ENCODE data around the gene SPI1. TPM values are rescaled to one million over a fixed set of nuclear protein-coding genes. Genes with fewer than 3 reads are reported as not detected.
A peak's percentile ranks its signal among the peaks of the same experiment; 100 is the strongest.

Gene SPI1
- total and polyA plus RNA-seq, 7 donors, result 1.6 to 8.3 (median 3.6) TPM

- peak; percentile 89 to 93 (median 91) for ATAC-seq
- TF ChIP-seq CTCF (IDR thresholded peaks at IDR 0.05), result peak; percentile 78
- Histone ChIP-seq H3K36me3 (ENCODE audit: insufficient read depth in 1 of 2, low read depth in 1 of 2) (peaks cover 4 to 18% of the 10 kb centered on the region in 2 donors), H3K4me1 (peaks cover 23% of the 10 kb centered on the region), H3K4me3 (peak within 1 kb of the TSS; percentile 86), H3K27me3 (ENCODE audit: insufficient read depth in 3 of 3, low read length in 2 of 3) (no peaks in the 10 kb centered on the region), H3K9me3 (no peaks in the 10 kb centered on the region), H3K27ac (peak within 1 kb of the TSS; percentile 86)
- WGBS, 3 donors, result 2 to 4% (median 2%) methylated on average over 30 to 70 of the region's 70 CpGs
- peak; percentile 94 to 97 for DNase-seq
- intact Hi-C loops (cut with DNase I), result loop anchor here (1.0 to 5.0 kb wide), 3 partner anchors 18 to 36 kb away; partner anchors contain the start of gene PSMC3 (in 1 of the 2)
These were observed 29.6 kb upstream of the SPI1 start, which contains the start of gene SLC39A13 for GRCh38 chr11:47407746-47408590. Gene SLC39A13 (plus strand): TSS chr11:47408590. CDS start chr11:47410095, 1,505 bp downstream.

DNA sequence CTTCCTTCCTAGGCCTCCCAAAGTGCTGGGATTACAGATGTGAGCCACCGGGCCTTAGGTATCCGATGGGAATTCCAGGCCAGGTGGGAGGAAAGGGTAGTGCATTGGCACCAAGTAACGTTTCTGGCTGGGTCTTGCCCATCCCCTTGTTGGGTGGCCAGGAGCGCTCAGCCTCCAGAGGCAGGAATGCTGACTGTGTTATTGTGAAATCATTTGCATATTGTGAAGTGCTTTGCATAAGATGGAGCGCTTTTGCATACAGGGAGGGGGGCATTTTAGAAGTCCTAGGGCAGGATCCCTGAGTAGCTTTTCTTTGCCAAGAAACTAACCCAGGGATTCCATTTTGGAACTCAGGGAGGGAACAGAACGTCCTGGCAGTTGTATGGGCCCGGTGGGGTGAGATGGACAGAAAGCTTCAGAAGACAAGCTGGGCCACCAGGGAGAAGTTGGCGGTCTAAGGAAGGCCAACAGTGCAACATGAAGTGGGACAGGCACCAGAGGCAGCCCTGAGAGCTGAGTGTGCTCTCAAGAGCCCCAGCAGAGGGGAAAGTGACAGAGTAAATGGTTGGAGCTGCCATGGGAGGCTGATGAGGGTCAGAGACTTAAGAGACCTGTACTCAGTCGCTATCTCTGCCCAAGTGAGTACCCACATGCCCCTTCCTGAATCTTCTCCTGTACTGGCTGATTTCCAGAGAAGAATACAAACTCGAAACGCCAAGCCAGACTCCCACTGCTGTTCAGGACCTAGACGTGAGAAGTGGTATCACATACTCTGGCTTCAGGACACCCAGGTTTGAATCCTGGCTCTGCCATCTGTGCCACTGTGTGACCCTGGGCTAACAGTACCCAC lies 28.8 kb upstream of the SPI1 start:
- TF ChIP-seq CTCF (IDR thresholded peaks at IDR 0.05), result no peak
- DNase-seq (peak in 1 of 2 donors; percentile 67), ATAC-seq (peak in 2 of 4 donors; percentile 2 to 29)
- 41 to 49% (median 46%) methylated on average over 12 of the region's 12 CpGs for WGBS, 3 donors
- intact Hi-C loops (cut with DNase I), result loop anchor here in 1 of 2 donors (5.0 kb wide), 1 partner anchor 35 kb away; no protein-coding TSS in a partner anchor
- H3K27ac ChIP-seq, result peak overlapping the region; percentile 86
- no peaks in the 10 kb centered on the region for H3K9me3 ChIP-seq
- H3K27me3 ChIP-seq (ENCODE audit: insufficient read depth in 3 of 3, low read length in 2 of 3), result no peaks in the 10 kb centered on the region
- H3K4me3 ChIP-seq, result peak overlapping the region; percentile 86
- peaks cover 4 to 18% of the 10 kb centered on the region in 2 donors for H3K36me3 ChIP-seq (ENCODE audit: insufficient read depth in 1 of 2, low read depth in 1 of 2)
- peaks cover 23% of the 10 kb centered on the region for H3K4me1 ChIP-seq

DNA sequence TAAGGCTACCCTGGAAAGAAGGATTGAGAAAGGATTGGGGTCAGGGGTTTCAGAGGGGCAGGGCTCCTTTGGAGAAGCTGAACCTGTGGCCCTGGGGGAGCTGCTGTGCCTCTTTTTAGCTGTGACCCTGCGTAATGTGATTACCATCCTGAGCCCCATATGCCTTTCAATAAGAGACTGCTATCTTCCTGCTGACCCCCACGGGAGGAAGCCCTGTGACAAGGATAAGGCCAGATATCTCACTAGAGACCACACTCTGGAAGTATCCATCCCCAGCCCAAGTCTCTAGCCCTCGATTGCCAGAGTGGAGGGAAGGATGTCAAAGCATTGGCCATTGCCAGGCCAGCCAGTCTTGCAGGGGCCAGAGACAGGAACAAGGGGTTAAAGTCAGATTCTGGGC lies 25.2 kb upstream of the SPI1 start:
- WGBS, 3 donors, result 66 to 79% (median 69%) methylated on average over 3 of the region's 3 CpGs
- ATAC-seq (no peak), DNase-seq (peak in 1 of 2 donors; percentile 15)
- peaks cover 13% of the 10 kb centered on the region for H3K4me1 ChIP-seq
- H3K27me3 ChIP-seq (ENCODE audit: insufficient read depth in 3 of 3, low read length in 2 of 3), result no peaks in the 10 kb centered on the region
- no peaks in the 10 kb centered on the region for H3K9me3 ChIP-seq
- no peak overlapping the region for H3K4me3 ChIP-seq
- H3K27ac ChIP-seq, result no peak overlapping the region
- intact Hi-C loops (cut with DNase I), result no loop called here
- TF ChIP-seq CTCF (IDR thresholded peaks at IDR 0.05), result no peak
- H3K36me3 ChIP-seq (ENCODE audit: insufficient read depth in 1 of 2, low read depth in 1 of 2), result no peaks in the 10 kb centered on the region

GRCh38 chr11:47403135-47403534 lies 24.8 kb upstream of the SPI1 start:
- Histone ChIP-seq H3K27ac (no peak overlapping the region), H3K4me1 (peaks cover 13% of the 10 kb centered on the region), H3K4me3 (no peak overlapping the region), H3K27me3 (ENCODE audit: insufficient read depth in 3 of 3, low read length in 2 of 3) (no peaks in the 10 kb centered on the region), H3K36me3 (ENCODE audit: insufficient read depth in 1 of 2, low read depth in 1 of 2) (no peaks in the 10 kb centered on the region), H3K9me3 (no peaks in the 10 kb centered on the region)
- intact Hi-C loops (cut with DNase I), result no loop called here
- 73 to 80% (median 80%) methylated on average over 4 of the region's 4 CpGs for WGBS, 3 donors
- DNase-seq (peak; percentile 4 to 40), ATAC-seq (no peak)
- TF ChIP-seq CTCF (IDR thresholded peaks at IDR 0.05), result no peak
